NCI-H1105 (cell line): Measurements from ENCODE around the gene RPA3.

Source experiments
- DNase-seq: peaks from one replicate; lab custom pipeline; 2025; lab: John Stamatoyannopoulos, UW

The RPA3 gene

DNA sequence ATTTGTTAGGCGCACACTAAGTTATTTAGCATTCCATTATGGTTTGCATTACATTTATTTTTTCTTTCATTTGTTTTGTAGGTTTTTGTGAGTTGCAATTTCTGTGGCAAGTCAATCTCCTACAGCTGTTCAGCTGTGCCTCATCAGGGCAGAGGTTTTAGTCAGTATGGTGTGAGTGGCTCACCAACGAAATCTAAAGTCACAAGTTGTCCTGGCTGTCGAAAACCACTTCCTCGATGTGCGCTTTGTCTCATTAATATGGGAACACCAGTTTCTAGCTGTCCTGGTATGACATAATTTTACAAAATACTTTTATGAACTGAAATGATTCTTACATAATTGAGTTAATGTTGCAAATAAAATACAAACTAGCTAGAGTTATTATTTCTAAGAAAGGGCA, 122.2 kb downstream of the RPA3 start:
- DNase-seq, result no peak

DNA sequence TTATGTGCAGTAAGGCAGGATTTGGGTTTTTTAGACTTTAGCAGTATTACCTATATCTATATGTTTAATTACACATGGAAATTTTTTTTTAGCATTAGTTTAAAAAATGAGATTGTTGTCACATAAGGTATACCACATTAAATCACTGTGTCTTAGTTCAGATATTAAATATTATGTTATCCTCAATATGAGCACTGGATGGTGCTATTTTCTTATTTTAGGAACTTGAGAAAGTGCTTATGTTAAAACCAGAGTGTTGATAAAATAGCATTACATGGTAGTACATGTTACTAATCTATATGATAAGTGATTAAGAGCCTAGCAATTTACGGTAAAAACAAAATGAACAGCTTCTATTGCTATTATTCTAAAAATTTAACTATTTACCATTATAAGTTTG, 123.0 kb downstream of the RPA3 start:
- peak; percentile 11 for DNase-seq
